Peyer's patch (tissue), 4 donors: ENCODE data around the gene RTN4R. TPM values are rescaled to one million over a fixed set of nuclear protein-coding genes. Genes with fewer than 3 reads are reported as not detected.
A peak's percentile ranks its signal among the peaks of the same experiment; 100 is the strongest.

ENCODE experiments used
- DNase-seq, 3 donors: peaks; one replicate each; pipeline ENCODE4 v3.0.0-alpha.2; 2017 to 2019
- H3K27ac ChIP-seq, 4 donors: fragments of 200-600 bp; sonication (generic); one replicate each; pipeline ENCODE4 v1.5.1; 2016 to 2019
- H3K27me3 ChIP-seq, 2 donors: fragments of 200-600 bp; sonication (generic); one replicate each; pipeline ENCODE4 v1.5.1; 2019
- H3K36me3 ChIP-seq, 3 donors: fragments of 200-600 bp; sonication (generic); one replicate each; pipeline ENCODE4 v1.5.1; 2016 to 2019
- H3K4me1 ChIP-seq, 4 donors: fragments of 200-600 bp; sonication (generic); one replicate each; pipeline ENCODE4 v1.5.1; 2016 to 2019
- H3K4me3 ChIP-seq, 4 donors: fragments of 200-600 bp; sonication (generic); 1 replicate in 3 of 4; 2 replicates in 1 of 4; pipeline ENCODE4 v1.5.1; 2016 to 2019; ENCODE audit warnings: mild to moderate bottlenecking in 1 of 4
- H3K9me3 ChIP-seq, 4 donors: fragments of 200-600 bp; sonication (generic); one replicate each; pipeline ENCODE4 v1.5.1; 2016 to 2019; ENCODE audit warnings: mild to moderate bottlenecking in 1 of 4
- POLR2A ChIP-seq, 2 donors: fragments of 450-650 bp; IDR thresholded peaks; one replicate each; pipeline ENCODE4 v1.5.1; 2017; ENCODE audit warnings: antibody characterized with exemption in 2 of 2, mild to moderate bottlenecking in 2 of 2, moderate library complexity in 2 of 2
- total RNA-seq, 4 donors: library from RNA; depleted of rRNA; stranded (reverse); fragments of >200 nt; gene quantifications; one replicate each; pipeline ENCODE4 v1.1.0, GENCODE V29; 2016
- TF ChIP-seq, protein P1 (sequence below), 6 experiments: fragments of 450-650 bp in 4 of 6; fragments of 200-600 bp in 2 of 6; sonication (generic) in 1 of 6; IDR thresholded peaks; one replicate each; pipeline ENCODE4 v1.5.1; 2017 to 2019; ENCODE audit warnings: antibody characterized with exemption in 6 of 6, mild to moderate bottlenecking in 3 of 6, moderate library complexity in 1 of 6

Gene RTN4R
- total RNA-seq, 4 donors from 2014 or later = 5.2 to 9.1 (median 5.7) TPM

DNA sequence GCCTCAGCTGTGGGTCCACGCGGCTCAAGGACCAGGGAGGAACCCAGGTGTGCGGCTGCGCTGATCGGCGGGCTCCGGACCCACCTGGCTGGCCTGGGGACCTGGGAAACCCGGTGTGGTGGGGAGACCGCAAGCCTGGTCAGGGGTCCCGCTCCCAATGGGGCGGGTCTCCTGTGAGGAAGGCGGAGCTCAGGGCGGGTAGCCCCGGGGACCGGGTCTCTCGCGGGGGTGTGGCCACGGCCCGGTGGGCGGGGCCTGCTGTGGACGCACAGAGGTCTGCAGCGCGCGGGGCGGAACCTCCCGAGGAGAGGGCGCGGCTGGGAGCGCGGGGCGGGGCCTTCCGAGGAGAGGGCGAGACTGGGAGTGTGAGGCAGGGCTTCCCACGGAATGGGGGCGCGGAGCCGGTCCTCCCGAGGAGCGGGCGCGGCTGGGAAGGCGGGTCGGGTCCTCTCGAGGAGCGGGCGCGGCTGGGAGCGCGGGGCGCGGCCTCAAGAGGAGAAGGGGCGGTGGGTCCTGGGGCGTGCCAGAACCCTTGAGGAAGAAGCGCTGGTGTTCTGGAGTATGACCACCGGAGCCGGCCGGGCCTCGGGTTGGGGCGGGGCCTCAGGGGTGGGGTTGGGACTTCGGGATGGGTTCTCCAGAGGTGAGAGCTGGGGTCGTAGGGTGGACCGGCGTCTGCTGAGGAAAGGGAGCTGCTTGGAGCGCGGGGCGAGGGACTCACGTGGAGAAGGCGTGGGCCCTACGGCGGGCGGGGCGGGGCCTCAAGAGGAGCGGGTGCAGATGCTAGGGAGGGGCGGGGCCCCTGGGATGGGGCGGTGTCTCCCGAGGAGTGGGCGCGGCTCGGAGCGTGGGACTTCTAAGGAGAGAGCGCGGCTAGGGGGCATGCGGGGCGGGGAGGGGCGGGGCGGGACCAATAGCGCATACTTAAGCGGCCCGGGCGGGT lies 31.0 kb upstream of the RTN4R start:
- DNase-seq = peak; percentile 89 to 96 (median 93)
- Histone ChIP-seq H3K9me3 (no peaks in the 10 kb centered on the region), H3K4me3 (peak overlapping the region; percentile 40 to 72 (median 58)), H3K27ac (peak overlapping the region in 3 of 4 donors; percentile 11 to 53 (median 52)), H3K27me3 (no peaks in the 10 kb centered on the region), H3K36me3 (no peaks in the 10 kb centered on the region), H3K4me1 (peaks cover 0 to 21% (median 2%) of the 10 kb centered on the region in 4 donors)
- TF ChIP-seq, protein P1, sequence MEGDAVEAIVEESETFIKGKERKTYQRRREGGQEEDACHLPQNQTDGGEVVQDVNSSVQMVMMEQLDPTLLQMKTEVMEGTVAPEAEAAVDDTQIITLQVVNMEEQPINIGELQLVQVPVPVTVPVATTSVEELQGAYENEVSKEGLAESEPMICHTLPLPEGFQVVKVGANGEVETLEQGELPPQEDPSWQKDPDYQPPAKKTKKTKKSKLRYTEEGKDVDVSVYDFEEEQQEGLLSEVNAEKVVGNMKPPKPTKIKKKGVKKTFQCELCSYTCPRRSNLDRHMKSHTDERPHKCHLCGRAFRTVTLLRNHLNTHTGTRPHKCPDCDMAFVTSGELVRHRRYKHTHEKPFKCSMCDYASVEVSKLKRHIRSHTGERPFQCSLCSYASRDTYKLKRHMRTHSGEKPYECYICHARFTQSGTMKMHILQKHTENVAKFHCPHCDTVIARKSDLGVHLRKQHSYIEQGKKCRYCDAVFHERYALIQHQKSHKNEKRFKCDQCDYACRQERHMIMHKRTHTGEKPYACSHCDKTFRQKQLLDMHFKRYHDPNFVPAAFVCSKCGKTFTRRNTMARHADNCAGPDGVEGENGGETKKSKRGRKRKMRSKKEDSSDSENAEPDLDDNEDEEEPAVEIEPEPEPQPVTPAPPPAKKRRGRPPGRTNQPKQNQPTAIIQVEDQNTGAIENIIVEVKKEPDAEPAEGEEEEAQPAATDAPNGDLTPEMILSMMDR (IDR thresholded peaks at IDR 0.05) = no peak
- TF ChIP-seq POLR2A (IDR thresholded peaks at IDR 0.05) = no peak

GRCh38 chr22:20298110-20298802 lies 30.1 kb upstream of the RTN4R start:
- H3K4me1 ChIP-seq = peaks cover 0 to 21% (median 2%) of the 10 kb centered on the region in 4 donors
- peak overlapping the region in 3 of 4 donors; percentile 40 to 72 (median 69) for H3K4me3 ChIP-seq
- no peaks in the 10 kb centered on the region for H3K36me3 ChIP-seq
- no peaks in the 10 kb centered on the region for H3K27me3 ChIP-seq
- no peaks in the 10 kb centered on the region for H3K9me3 ChIP-seq
- DNase-seq = no peak
- H3K27ac ChIP-seq = no peak overlapping the region
- TF ChIP-seq, protein P1 (IDR thresholded peaks at IDR 0.05) = no peak
- TF ChIP-seq POLR2A (IDR thresholded peaks at IDR 0.05) = no peak

GRCh38 chr22:20297414-20298109 lies 29.4 kb upstream of the RTN4R start:
- H3K4me1 ChIP-seq = peaks cover 0 to 21% (median 2%) of the 10 kb centered on the region in 4 donors
- no peak overlapping the region for H3K27ac ChIP-seq
- no peak overlapping the region for H3K4me3 ChIP-seq
- no peak for DNase-seq
- TF ChIP-seq, protein P1 (IDR thresholded peaks at IDR 0.05) = no peak
- no peak for TF ChIP-seq POLR2A (IDR thresholded peaks at IDR 0.05)
- no peaks in the 10 kb centered on the region for H3K9me3 ChIP-seq
- H3K27me3 ChIP-seq = no peaks in the 10 kb centered on the region
- H3K36me3 ChIP-seq = no peaks in the 10 kb centered on the region

- Histone ChIP-seq H3K36me3 (no peaks in the 10 kb centered on the region), H3K4me3 (no peak overlapping the region), H3K27me3 (no peaks in the 10 kb centered on the region), H3K27ac (no peak overlapping the region), H3K9me3 (no peaks in the 10 kb centered on the region), H3K4me1 (peaks cover 0 to 21% (median 2%) of the 10 kb centered on the region in 4 donors)
- TF ChIP-seq, protein P1 (IDR thresholded peaks at IDR 0.05) = no peak
- TF ChIP-seq POLR2A (IDR thresholded peaks at IDR 0.05) = no peak
- no peak for DNase-seq
Observed at GRCh38 chr22:20296598-20296997, 28.5 kb upstream of the RTN4R start.
